HEK293 (cell line): ENCODE measurements around the gene PPOX.

ENCODE experiments used
- BCL11A ChIP-seq: fragments of 450-650 bp; formaldehyde crosslinking; IDR thresholded peaks from 2 replicates; pipeline ENCODE4 v1.5.1; 2016; ENCODE audit warnings: low read depth, missing biosample characterization, missing genetic modification characterization
- BCL11B ChIP-seq: fragments of 450-650 bp; formaldehyde crosslinking; IDR thresholded peaks from 2 replicates; pipeline ENCODE4 v1.5.1; 2016; ENCODE audit warnings: low read depth, missing biosample characterization, missing genetic modification characterization
- KLF7 ChIP-seq: fragments of 450-650 bp; formaldehyde crosslinking; IDR thresholded peaks from 2 replicates; pipeline ENCODE4 v1.5.1; 2016; ENCODE audit warnings: missing biosample characterization, missing genetic modification characterization, borderline replicate concordance
- KLF9 ChIP-seq: fragments of 450-650 bp; formaldehyde crosslinking; IDR thresholded peaks from 2 replicates; pipeline ENCODE4 v1.5.1; 2016; ENCODE audit warnings: missing biosample characterization, missing genetic modification characterization, low read depth
- SALL2 ChIP-seq: fragments of 450-650 bp; formaldehyde crosslinking; IDR thresholded peaks from 2 replicates; pipeline ENCODE4 v1.5.0; 2017; ENCODE audit warnings: missing biosample characterization, mild to moderate bottlenecking, missing genetic modification characterization, borderline replicate concordance
- TSHZ1 ChIP-seq: fragments of 450-650 bp; formaldehyde crosslinking; IDR thresholded peaks from 2 replicates; pipeline ENCODE4 v1.5.1; 2016; ENCODE audit warnings: missing biosample characterization, missing genetic modification characterization, borderline replicate concordance
- YY1 ChIP-seq: fragments of 450-650 bp; formaldehyde crosslinking; IDR thresholded peaks from 2 replicates; pipeline ENCODE4 v1.5.1; 2018; ENCODE audit warnings: missing biosample characterization, missing genetic modification characterization
- YY2 ChIP-seq: fragments of 450-650 bp; formaldehyde crosslinking; IDR thresholded peaks from 2 replicates; pipeline ENCODE4 v1.5.1; 2016; ENCODE audit warnings: missing biosample characterization, missing genetic modification characterization
- ZBTB17 ChIP-seq: fragments of 450-650 bp; formaldehyde crosslinking; IDR thresholded peaks from 2 replicates; pipeline ENCODE4 v1.5.1; 2016; ENCODE audit warnings: missing biosample characterization, missing genetic modification characterization
- ZBTB48 ChIP-seq: fragments of 450-650 bp; formaldehyde crosslinking; IDR thresholded peaks from 2 replicates; pipeline ENCODE4 v1.5.1; 2016; ENCODE audit warnings: missing biosample characterization, missing genetic modification characterization
- ZEB2 ChIP-seq: fragments of 450-650 bp; formaldehyde crosslinking; IDR thresholded peaks from 2 replicates; pipeline ENCODE4 v1.5.1; 2016; ENCODE audit warnings: missing biosample characterization, missing genetic modification characterization
- ZFP41 ChIP-seq: fragments of 450-650 bp; formaldehyde crosslinking; IDR thresholded peaks from 2 replicates; pipeline ENCODE4 v1.5.1; 2016; ENCODE audit warnings: missing biosample characterization, missing genetic modification characterization, borderline replicate concordance
- ZNF10 ChIP-seq: fragments of 450-650 bp; formaldehyde crosslinking; IDR thresholded peaks from 2 replicates; pipeline ENCODE4 v1.5.1; 2017; ENCODE audit warnings: missing biosample characterization, missing genetic modification characterization
- ZNF112 ChIP-seq: fragments of 450-650 bp; formaldehyde crosslinking; IDR thresholded peaks from 2 replicates; pipeline ENCODE4 v1.5.0; 2017; ENCODE audit warnings: missing biosample characterization, missing genetic modification characterization
- ZNF148 ChIP-seq: fragments of 450-650 bp; formaldehyde crosslinking; IDR thresholded peaks from 2 replicates; pipeline ENCODE4 v1.5.0; 2017; ENCODE audit warnings: missing biosample characterization, missing genetic modification characterization, borderline replicate concordance
- ZNF24 ChIP-seq: fragments of 450-650 bp; formaldehyde crosslinking; IDR thresholded peaks from 2 replicates; pipeline ENCODE4 v1.5.1; 2016; ENCODE audit warnings: missing biosample characterization, missing genetic modification characterization
- ZNF302 ChIP-seq: fragments of 450-650 bp; formaldehyde crosslinking; IDR thresholded peaks from 2 replicates; pipeline ENCODE4 v1.5.1; 2016; ENCODE audit warnings: missing biosample characterization, missing genetic modification characterization, low read depth
- ZNF324 ChIP-seq: fragments of 450-650 bp; formaldehyde crosslinking; IDR thresholded peaks from 2 replicates; pipeline ENCODE4 v1.5.1; 2016; ENCODE audit warnings: missing biosample characterization, missing genetic modification characterization
- ZNF341 ChIP-seq: fragments of 450-650 bp; formaldehyde crosslinking; IDR thresholded peaks from 2 replicates; pipeline ENCODE4; 2016; ENCODE audit warnings: low read depth, missing biosample characterization, missing genetic modification characterization
- ZNF423 ChIP-seq: fragments of 450-650 bp; formaldehyde crosslinking; IDR thresholded peaks from 2 replicates; pipeline ENCODE4 v1.5.1; 2016; ENCODE audit warnings: missing biosample characterization, missing genetic modification characterization
- ZNF521 ChIP-seq: fragments of 450-650 bp; formaldehyde crosslinking; IDR thresholded peaks from 2 replicates; pipeline ENCODE4 v1.5.1; 2017; ENCODE audit warnings: missing biosample characterization, mild to moderate bottlenecking, missing genetic modification characterization
- ZNF600 ChIP-seq: fragments of 450-650 bp; formaldehyde crosslinking; IDR thresholded peaks from 2 replicates; pipeline ENCODE4 v1.5.1; 2016; ENCODE audit warnings: missing biosample characterization, missing genetic modification characterization
- ZNF610 ChIP-seq: fragments of 450-650 bp; formaldehyde crosslinking; IDR thresholded peaks from 2 replicates; pipeline ENCODE4 v1.5.1; 2016; ENCODE audit warnings: missing biosample characterization, missing genetic modification characterization, borderline replicate concordance
- ZNF654 ChIP-seq: fragments of 450-650 bp; formaldehyde crosslinking; IDR thresholded peaks from 2 replicates; pipeline ENCODE4 v1.5.1; 2016; ENCODE audit warnings: low read depth, missing biosample characterization, missing genetic modification characterization
- ZNF747 ChIP-seq: fragments of 450-650 bp; formaldehyde crosslinking; IDR thresholded peaks from 2 replicates; pipeline ENCODE4 v1.5.1; 2016; ENCODE audit warnings: missing biosample characterization, missing genetic modification characterization
- ZNF843 ChIP-seq: fragments of 450-650 bp; formaldehyde crosslinking; IDR thresholded peaks from 2 replicates; pipeline ENCODE4 v1.5.1; 2016; ENCODE audit warnings: missing biosample characterization, missing genetic modification characterization
- TF ChIP-seq, protein P1 (sequence below): fragments of 450-650 bp; formaldehyde crosslinking; IDR thresholded peaks from 2 replicates; pipeline ENCODE4 v1.5.1; 2016; ENCODE audit warnings: missing biosample characterization, missing genetic modification characterization, low read depth
- TF ChIP-seq, protein P2 (sequence below): fragments of 450-650 bp; formaldehyde crosslinking; IDR thresholded peaks from 2 replicates; pipeline ENCODE4 v1.5.1; 2016; ENCODE audit warnings: missing biosample characterization, missing genetic modification characterization
- TF ChIP-seq, protein P3 (sequence below): fragments of 450-650 bp; formaldehyde crosslinking; IDR thresholded peaks from 2 replicates; pipeline ENCODE4 v1.5.1; 2016; ENCODE audit warnings: missing biosample characterization, missing genetic modification characterization

Gene PPOX

DNA sequence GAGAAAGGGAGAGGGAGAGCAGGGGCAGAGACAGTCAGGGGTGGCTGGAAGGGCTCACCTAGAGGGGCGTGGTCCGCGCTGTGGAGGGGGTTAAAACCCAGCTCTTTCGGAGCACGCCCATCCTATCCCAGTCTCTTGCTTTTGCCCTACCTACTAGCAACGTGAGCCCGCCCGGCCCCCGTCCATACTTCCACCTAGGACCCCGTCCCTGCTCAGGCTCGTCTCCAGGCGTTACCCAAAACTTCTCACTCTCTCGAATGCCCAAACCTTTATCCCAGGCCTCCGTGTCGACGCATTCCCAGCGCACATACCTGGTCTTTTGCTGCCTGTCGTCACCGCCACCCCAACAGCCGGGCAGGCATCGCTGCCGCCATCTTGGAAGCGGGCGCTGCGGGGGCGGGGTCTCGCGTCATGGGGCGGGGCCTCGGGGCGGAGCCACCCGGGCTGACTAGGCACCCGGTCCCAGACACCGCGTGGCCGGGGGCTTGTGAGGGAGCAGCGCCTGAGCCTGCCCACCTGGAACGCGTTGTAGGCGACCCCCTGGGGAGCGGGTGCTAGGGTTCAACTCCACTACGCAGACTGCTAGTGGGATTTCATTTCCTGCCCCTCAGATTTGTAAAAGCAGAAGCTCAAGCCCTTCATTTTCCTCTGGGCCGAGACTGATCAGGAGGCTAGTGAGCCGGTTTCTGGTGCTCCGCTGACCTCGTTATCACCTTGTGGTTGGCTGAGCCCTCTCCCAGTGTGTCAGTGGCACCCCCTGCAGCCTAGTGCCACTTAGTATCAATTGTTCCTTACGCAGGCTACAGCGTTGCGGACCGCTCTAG, 11.1 kb downstream of the PPOX start, which contains the start of gene B4GALT3 (continued):
- TF ChIP-seq ZNF302 (tag by site-specific recombination) (no peak), ZFP41 (tag by site-specific recombination) (no peak), ZNF521 (no peak), ZBTB48 (tag by site-specific recombination) (peak; percentile 92), ZNF324 (tag by site-specific recombination) (peak; percentile 75; the same call in 1 of the 2 replicates), YY2 (tag by site-specific recombination) (peak; percentile 94), ZNF600 (tag by site-specific recombination) (peak; percentile 99), ZNF148 (tag by site-specific recombination) (no peak), ZNF24 (tag by site-specific recombination) (peak; percentile 67), SALL2 (no peak), ZNF112 (tag by site-specific recombination) (no peak), KLF9 (tag by site-specific recombination) (peak; percentile 95), ZNF843 (tag by site-specific recombination) (peak; percentile 64; the same call in 1 of the 2 replicates), ZNF10 (tag by site-specific recombination) (peak; percentile 96), ZNF423 (tag by site-specific recombination) (peak; percentile 99), ZNF610 (tag by site-specific recombination) (peak; percentile 59; the same call in 1 of the 2 replicates), ZBTB17 (tag by site-specific recombination) (peak; percentile 84), TSHZ1 (tag by site-specific recombination) (0 out of 2 replicates have a peak, but pooled peaks have one; percentile 6), ZEB2 (tag by site-specific recombination) (peak; percentile 84), BCL11A (tag by site-specific recombination) (peak; percentile 34; the same call in 1 of the 2 replicates), ZNF654 (peak; percentile 50), ZNF747 (tag by site-specific recombination) (no peak), KLF7 (peak; percentile 86), BCL11B (tag by site-specific recombination) (no peak), YY1 (tag by site-specific recombination) (peak; percentile 97), ZNF341 (tag by site-specific recombination) (peak; percentile 71)
- TF ChIP-seq, protein P1, sequence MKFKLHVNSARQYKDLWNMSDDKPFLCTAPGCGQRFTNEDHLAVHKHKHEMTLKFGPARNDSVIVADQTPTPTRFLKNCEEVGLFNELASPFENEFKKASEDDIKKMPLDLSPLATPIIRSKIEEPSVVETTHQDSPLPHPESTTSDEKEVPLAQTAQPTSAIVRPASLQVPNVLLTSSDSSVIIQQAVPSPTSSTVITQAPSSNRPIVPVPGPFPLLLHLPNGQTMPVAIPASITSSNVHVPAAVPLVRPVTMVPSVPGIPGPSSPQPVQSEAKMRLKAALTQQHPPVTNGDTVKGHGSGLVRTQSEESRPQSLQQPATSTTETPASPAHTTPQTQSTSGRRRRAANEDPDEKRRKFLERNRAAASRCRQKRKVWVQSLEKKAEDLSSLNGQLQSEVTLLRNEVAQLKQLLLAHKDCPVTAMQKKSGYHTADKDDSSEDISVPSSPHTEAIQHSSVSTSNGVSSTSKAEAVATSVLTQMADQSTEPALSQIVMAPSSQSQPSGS (tag by site-specific recombination): peak; percentile 9; the same call in 1 of the 2 replicates
- TF ChIP-seq, protein P2, sequence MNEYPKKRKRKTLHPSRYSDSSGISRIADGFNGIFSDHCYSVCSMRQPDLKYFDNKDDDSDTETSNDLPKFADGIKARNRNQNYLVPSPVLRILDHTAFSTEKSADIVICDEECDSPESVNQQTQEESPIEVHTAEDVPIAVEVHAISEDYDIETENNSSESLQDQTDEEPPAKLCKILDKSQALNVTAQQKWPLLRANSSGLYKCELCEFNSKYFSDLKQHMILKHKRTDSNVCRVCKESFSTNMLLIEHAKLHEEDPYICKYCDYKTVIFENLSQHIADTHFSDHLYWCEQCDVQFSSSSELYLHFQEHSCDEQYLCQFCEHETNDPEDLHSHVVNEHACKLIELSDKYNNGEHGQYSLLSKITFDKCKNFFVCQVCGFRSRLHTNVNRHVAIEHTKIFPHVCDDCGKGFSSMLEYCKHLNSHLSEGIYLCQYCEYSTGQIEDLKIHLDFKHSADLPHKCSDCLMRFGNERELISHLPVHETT (tag by site-specific recombination): peak; percentile 43; the same call in 1 of the 2 replicates
- TF ChIP-seq, protein P3, sequence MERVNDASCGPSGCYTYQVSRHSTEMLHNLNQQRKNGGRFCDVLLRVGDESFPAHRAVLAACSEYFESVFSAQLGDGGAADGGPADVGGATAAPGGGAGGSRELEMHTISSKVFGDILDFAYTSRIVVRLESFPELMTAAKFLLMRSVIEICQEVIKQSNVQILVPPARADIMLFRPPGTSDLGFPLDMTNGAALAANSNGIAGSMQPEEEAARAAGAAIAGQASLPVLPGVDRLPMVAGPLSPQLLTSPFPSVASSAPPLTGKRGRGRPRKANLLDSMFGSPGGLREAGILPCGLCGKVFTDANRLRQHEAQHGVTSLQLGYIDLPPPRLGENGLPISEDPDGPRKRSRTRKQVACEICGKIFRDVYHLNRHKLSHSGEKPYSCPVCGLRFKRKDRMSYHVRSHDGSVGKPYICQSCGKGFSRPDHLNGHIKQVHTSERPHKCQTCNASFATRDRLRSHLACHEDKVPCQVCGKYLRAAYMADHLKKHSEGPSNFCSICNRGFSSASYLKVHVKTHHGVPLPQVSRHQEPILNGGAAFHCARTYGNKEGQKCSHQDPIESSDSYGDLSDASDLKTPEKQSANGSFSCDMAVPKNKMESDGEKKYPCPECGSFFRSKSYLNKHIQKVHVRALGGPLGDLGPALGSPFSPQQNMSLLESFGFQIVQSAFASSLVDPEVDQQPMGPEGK (tag by site-specific recombination): peak; percentile 93
